ENCODE results near the gene BARHL1. TPM values are rescaled to one million over a fixed set of nuclear protein-coding genes. Genes with fewer than 3 reads are reported as not detected.

BARHL1 gene
- total RNA-seq, 1 donor from 2014 or later, result not detected

DNA sequence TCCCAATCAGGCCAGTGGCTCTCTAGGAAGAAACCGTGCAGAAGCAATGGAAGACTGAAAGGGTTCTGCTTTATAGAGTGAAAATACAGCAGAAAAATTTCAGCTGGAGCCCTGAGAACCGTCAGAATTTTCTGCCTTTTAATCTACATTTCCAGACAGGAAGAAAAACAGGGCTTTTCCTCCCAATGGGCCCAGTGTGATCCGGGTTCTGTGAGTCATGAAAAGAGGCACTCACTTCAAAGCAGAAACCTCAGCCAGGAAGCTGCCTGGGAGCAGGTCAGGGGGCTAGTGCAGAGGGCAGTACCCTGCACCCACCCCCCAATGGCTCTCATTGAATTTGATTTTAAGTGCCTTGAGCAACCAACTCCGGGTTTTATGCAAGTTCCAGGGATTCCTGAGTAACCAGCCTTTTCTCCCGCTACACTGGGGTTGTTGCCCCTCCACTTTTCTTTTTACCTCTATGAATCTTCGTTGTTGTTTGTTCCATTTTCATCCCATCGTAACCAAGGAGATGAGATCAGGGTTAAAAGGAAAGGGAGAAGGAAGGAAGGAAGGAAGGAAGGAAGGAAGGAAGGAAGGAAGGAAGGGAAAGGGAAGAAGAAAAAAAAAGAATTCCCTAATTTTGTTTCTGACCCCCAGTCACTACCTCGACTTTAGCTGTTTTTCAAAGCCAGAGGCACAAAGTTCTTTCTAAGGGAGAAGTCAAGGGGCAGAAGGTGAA, 1.3 kb downstream of the BARHL1 start:
- no peak for DNase-seq (ENCODE audit: missing footprints)
- ATAC-seq, result no peak
- intact Hi-C loops (cut with DNase I), result no loop called here

DNA sequence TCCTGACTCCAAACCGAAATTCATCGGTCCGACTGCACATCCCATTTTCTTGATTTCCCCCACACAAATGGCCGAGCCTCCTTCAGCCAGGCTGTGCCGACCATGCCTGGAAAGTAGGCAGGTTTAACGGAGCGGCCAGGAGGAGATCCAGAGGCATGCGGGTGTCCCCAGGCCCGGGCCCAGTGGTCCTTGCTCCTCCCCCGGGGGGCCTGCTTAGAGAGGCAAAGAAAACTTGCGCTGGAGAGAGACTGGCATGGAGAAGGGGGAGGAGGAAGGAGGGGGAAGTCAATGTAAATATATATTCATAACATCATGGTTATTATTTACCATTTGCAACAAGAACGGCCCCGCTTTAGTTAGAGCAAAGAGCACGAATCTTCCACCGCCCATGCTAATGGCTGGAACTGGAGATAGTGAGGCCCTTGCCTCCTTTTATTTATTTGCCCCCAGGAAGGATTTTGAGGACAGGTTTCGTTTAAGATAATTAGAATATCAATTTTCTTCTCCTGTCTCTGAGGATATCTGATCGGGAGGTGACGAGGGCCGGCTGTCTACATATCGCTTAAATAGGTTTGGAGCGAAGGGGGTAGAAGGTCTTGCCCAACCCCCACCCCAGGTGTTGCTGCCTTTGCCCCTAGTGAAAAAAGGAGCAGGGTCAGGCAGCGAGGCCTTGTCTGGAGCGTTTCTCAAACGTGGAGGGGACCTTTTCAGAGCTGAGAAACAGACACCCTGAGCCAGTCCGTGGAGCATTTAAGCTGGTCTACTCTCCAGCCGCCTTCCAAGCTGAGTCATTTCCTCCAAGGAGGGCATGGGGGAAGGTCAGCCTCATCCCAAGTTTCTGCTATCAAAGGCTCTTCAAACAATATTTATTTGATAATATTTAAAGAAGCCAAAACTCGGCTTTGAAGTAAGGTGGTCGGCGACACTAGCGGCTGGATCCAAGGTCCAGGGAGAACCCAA, 2.5 kb downstream of the BARHL1 start:
- DNase-seq (ENCODE audit: missing footprints), result no peak
- no peak for ATAC-seq
- intact Hi-C loops (cut with DNase I), result no loop called here

DNA sequence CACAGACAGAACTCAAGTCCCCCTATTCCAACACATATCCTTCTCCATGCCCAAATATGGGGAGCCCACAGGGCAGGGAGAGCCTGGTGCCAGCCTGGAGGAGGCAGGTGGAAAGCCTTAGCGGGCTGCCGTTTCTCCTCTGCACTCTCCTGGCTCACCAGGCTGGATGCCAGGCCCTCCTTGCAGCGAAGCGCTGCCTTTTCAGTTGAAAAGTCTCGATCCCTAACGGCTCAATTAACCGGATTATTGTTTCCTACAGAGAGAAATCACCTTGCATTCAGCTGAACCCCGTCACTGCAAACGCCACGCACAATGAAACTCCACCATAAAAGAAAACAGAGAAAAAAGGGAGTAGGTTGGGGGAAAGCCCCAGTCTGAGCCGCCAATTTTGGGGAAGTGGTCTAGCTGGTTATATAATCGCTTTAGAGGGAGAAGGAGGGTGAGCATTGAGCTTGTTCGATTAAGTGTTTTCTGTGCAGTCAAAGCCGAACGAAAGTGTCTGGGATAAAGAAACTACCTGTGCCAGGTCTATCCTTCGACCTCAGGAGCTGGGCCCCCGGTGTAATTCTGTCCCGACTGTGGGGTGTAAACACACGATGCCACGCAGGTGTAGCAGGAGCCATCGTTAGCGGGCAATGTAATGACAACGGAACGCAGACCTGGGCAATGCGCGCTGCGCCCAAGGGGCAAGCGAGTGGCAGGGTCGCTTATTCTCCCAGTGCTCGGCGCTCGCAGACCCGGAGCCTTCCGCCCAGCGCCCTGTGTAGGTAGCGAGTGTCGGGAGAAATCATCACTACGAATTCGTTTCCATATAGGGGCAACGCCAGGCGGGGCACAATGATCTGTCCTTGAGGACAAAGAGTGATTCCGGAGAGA, 3.8 kb downstream of the BARHL1 start:
- DNase-seq (ENCODE audit: missing footprints) (no peak), ATAC-seq (no peak)
- intact Hi-C loops (cut with DNase I), result no loop called here

DNA sequence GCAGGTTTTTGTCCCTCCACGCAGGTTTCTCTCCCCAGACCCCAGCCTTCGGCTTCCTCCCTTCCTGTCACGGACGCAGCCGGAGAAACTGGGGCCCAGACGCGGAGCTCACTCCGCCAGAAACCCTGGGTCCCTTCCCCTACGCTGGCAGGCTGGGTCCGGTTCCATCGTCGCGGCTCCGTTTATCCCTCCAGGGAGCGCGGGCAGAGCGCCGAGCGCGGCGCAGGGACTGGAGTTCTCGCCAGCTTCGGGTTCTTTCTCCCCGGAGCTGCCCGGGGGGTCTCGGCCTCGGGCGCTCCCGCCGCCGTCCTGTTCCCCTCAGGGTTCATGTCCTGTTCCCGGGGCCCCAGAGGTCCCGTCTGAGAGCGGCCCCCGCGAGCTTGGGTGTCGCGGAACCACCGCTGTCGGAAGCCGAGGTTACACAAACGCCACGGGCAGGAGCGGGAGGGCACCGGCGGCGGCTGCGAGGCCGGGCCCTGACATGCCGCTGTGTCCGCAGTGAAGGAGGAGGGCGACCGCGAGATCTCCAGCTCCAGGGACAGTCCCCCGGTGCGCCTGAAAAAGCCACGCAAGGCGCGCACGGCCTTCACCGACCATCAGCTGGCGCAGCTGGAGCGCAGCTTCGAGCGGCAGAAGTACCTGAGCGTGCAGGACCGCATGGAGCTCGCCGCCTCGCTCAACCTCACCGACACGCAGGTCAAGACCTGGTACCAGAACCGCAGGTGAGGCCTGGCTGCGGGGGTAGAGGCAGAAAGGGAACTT, 4.6 kb downstream of the BARHL1 start:
- intact Hi-C loops (cut with DNase I), result no loop called here
- ATAC-seq (no peak), DNase-seq (ENCODE audit: missing footprints) (no peak)

DNA sequence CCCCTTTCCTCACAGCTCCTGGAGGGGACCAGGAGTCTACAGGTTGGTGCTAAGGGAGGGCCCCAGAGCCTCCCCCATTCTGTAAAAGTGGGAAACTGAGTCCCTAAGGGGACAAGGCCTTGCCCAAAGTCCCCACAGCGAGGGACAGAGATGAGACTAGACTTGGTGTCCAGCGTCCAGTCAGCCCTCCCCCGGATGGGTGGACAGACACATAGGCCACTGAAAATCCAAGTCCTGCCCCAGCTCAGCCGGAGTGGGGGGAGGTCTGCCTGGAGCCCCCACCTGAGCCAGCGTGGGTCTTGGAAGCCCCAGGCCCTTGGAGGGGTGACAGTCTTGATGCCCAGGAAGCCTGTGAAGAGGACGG, 5.2 kb downstream of the BARHL1 start:
- ATAC-seq (no peak), DNase-seq (ENCODE audit: missing footprints) (no peak)
- intact Hi-C loops (cut with DNase I), result no loop called here

DNA sequence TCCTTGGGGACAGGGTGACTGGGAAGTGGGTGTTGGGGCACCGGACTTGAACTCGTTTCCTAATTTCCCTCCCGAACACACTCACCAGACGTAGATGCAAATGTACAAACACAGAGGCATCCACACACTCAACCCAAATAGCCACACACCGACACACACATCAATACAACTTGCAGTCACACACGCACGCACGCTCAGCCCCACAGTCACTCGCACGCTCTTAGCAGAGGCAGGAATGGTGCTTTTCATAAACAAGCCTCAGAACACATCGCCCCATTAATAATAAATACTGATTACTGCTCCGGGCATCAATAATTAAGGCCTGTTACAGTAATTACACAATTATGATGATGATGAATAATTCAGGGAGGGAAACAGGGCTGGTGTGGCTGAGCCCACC, 5.7 kb downstream of the BARHL1 start:
- ATAC-seq (no peak), DNase-seq (ENCODE audit: missing footprints) (no peak)
- intact Hi-C loops (cut with DNase I), result no loop called here

DNA sequence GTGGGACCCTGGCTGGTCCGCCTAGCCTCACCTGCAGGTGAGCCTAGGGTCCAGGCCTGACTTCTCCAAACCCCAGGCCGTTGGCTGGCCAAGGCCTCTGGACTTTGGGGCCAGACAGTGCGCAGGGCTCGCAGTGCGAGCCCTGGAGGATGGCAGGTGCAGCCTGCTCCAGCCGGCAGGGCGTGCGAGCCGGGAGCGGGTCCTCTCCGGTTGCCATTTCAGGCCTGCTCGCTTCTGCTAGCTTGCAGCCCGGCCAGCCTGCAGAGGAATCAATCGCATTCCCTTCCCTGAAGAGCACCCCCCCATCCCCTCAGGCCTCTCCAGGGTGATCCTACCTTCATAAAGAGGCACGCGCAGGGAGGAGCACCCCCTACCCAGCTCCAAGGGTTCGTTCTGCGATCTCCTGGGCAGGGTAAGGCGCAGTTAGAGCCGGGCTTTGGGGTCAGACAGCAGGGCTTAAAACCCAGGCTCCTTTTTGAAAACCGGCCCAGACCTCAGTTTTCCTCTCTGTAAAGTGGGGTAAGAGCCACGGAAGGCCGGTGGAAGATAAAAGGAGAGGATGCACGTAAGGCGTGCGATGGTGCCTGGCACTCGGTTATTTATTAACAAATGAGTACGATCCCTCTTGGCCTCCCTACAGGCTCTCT, 6.2 kb downstream of the BARHL1 start:
- no peak for ATAC-seq
- no peak for DNase-seq (ENCODE audit: missing footprints)
- intact Hi-C loops (cut with DNase I), result no loop called here

DNA sequence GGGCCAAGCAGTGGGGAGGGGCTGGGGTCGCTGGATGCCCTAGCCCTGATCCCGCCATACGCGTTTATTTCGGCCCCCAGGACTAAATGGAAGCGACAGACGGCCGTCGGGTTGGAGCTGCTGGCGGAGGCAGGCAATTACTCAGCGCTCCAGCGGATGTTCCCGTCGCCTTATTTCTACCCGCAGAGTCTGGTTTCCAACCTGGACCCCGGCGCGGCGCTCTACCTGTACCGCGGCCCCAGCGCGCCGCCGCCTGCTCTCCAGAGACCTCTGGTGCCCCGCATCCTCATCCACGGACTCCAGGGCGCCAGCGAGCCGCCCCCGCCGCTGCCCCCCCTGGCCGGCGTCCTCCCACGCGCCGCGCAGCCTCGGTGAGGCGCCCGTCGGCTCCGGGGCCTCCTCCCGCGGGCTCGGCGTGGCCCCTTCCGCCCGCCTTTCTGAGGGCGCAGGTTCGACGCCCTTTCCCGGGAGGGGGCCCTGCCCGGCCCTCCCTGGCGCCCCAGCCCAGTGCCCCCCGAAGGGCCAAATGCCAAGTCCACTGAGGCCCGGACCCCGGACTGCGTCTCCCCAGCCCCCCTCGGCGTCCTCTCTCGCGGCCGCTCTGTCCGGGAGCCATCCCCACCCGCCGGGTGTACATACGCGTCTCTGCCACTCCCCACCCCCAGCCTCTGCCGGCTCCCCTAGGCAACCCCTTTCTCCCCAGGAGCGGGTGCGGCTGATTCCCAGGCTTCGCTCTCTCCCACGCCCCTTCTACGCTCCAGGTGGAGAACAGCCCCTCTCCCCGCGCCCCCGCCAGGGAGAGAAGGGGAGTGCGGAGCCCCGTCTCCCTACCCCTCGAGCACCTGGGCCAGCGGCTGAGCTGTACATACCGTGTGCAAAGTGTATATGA, 7.0 kb downstream of the BARHL1 start:
- DNase-seq (ENCODE audit: missing footprints) (no peak), ATAC-seq (peak; percentile 34)
- intact Hi-C loops (cut with DNase I), result no loop called here

DNA sequence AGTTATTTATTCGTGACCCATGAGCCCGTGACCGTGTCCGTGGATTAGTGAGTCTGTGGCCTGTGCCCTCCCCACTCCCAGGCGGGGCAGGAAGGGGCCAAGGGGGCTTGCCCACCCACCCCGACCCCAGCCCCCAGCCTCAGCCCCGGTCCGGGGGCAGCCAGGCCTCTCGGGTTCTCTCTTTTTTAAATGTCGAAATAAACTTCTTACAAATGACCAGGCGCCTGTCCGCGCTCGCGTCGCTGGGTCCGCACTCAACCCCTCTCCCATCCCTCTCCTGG, 7.6 kb downstream of the BARHL1 start:
- intact Hi-C loops (cut with DNase I), result no loop called here
- no peak for DNase-seq (ENCODE audit: missing footprints)
- ATAC-seq, result no peak

DNA sequence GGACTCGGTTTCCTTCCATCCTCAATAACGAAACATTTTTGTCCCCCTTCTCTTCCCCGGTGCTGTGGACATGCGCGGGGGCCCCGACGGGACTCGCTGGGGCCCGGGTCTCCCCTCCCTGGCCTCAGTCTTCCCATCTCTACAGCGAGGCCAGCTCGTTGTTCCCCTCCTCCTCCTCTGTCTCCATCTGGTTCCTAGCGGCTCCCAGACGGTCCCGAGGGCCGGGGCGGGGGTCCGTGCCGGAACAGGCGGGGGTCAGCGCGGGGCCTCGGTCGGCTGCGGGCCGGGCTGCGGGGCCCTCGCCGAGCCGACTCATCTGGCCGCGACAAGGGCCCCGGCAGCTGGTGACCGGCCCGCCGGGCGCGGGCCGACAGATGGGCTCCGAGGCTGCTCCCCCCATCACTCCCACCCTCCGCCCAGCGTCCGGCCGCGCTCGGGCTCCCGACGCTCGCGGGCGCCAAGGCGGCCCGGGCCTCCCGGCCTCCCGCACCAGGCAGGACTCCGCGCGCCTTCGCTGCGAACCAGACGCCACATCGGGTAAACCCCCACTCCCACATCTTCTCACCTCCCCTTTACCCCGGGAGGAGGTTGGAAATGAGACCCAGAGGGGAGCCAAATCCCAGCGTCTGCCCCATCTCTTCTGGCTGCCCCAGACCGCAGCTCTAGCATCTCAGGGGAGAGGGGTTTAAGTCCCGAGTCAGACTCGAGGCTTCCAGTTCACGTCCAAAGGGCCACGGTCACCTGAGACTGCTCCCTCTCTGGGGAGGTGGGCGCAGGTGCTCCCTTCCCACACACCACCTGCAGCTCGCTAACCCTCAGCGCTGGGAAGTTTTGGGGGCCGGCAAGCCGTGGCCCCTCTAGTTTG, 8.1 kb downstream of the BARHL1 start:
- intact Hi-C loops (cut with DNase I), result no loop called here
- DNase-seq (ENCODE audit: missing footprints), result no peak
- no peak for ATAC-seq

DNA sequence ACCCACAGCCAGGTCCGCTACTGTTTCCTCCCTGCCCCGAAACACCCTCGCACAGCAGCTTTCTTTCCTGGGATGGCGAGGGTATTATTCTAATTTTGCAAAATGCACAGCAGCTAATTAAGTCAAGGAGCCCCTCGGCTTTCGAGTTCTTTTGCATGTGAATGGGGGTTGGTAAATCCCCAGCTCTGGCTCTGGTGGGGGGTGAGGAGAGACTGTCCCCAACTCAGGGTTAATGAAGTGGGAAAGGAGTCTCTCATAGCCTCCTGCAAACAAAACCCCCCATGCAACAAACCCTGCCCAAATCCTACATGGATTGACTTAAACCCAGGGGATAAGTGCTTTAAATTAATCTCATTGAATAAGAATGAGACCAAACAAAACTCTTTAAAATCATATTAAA, 8.8 kb downstream of the BARHL1 start:
- intact Hi-C loops (cut with DNase I), result no loop called here
- DNase-seq (ENCODE audit: missing footprints) (no peak), ATAC-seq (no peak)

DNA sequence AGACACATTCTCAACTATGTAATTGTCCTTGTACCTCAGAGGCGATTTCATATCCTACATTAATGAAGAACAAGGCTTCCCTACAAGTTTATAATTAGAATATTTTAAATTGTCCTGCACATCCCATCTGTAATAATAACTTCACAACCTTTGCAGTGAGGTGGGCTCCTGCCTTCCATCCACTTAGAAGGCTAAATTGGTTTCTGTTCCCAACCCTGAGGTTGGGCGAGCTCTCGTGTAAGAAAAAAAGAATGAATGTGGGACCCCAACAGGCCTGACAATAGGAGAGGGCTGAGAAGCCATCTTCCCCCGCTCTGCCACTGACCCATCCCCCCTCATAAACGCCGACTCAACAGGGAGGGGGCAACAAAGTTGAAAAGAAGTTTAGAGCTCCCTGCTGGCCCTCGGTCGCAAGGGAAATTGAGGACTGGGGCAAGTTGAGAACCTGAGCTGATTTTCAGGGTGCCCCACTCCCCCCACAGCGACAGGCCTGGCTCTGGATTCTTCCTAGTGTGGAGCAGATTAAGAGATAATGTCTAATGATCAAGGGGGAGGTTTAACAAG, 9.4 kb downstream of the BARHL1 start:
- ATAC-seq, result no peak
- no peak for DNase-seq (ENCODE audit: missing footprints)
- intact Hi-C loops (cut with DNase I), result no loop called here

DNA sequence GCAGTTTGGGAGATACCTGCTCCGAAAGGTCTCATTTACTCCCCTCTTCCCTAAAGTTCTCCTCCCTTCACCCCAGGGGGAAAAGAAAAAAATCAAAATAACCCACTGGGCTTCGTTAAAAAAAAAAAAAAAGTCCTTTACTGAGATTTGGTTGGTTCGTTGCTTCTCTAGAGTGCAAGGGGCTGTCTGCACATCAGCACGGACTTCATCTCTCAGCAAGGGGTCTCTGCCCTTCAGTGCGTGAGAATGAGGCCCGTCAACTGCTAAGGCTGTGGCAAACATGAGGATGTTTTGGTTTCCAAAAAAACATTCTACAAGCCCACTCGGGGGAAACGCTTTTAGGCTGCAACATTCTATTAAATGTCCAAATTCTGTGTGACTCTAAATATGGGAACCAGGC, 10.0 kb downstream of the BARHL1 start:
- intact Hi-C loops (cut with DNase I), result no loop called here
- ATAC-seq, result no peak
- no peak for DNase-seq (ENCODE audit: missing footprints)

DNA sequence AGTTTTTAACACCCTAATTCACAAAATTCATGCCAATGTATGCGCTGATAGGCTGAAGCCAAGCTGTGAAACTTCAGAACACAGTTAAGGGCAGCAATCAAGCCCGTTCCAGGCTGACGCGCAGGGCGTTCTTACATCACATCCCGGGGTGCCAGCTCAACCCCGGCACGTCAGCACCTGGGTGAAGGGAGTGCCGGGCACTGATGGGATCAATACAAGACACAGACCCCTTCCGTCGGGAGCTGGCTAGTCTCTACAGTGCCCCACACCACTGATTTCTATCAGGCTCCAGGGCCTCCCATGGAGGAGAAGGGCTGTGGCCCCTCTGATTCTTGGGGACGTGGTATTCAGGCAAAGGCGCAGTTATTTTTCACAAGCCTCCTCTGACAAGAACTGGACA, 12.0 kb downstream of the BARHL1 start:
- no peak for ATAC-seq
- no peak for DNase-seq (ENCODE audit: missing footprints)

DNA sequence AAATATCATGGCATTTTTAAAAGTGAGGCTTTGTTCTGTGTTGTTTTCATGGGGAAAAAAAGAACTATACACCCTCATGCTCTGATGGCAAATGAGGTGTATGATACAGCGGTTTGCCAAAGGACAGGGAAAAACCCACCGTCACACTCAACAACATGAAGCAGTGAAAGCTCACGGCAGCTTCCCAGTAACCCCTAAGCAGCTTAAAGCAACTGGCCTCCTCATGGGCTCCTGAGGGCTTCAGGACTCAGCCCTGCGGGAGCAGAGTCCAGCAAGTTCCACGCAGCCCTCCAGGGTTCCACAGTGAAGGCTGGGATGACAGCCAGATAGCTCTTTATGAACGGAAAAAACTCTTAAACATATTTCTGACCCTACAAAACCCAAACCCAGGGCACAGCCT, 12.9 kb downstream of the BARHL1 start:
- no peak for DNase-seq (ENCODE audit: missing footprints)
- no peak for ATAC-seq
- intact Hi-C loops (cut with DNase I), result no loop called here

More for the DNA sequence above, 12.0 kb downstream of the BARHL1 start:
- intact Hi-C loops (cut with DNase I), result no loop called here

DNA sequence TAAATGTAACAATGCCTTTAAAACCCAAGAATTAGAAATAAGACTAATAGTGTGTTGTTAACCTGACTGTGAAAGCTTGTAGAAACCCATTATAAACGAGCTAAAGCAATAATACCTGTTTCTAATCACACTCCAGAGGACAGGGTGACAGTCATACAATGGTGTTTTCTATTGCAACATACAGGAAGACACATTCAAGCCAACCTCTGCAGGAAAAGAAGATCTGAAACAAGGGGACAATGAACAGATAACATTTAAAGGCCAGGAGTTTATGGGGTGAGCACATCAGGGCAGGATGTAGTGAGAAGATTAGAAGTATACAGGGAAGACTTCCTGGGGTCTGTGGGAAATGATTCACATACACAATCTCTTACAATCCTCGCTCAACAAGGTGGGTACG, 13.8 kb downstream of the BARHL1 start:
- no peak for ATAC-seq
- intact Hi-C loops (cut with DNase I), result no loop called here
- no peak for DNase-seq (ENCODE audit: missing footprints)
